KMS-11 (cell line): ENCODE measurements around the gene SLAMF8.

Experiments
- H2AFZ ChIP-seq: fragments of 200-600 bp; sonication (generic); 2 replicates; pipeline ENCODE4 v1.6.1; 2016; ENCODE audit warnings: antibody characterized with exemption, mixed run types, low read depth
- H3K27ac ChIP-seq: fragments of 200-600 bp; sonication (generic); 2 replicates; pipeline ENCODE4 v1.6.1; 2016; ENCODE audit warnings: mild to moderate bottlenecking, mixed run types
- H3K27me3 ChIP-seq: fragments of 200-600 bp; sonication (generic); 2 replicates; pipeline ENCODE4 v1.6.1; 2017; ENCODE audit warnings: mild to moderate bottlenecking, low read depth, mixed run types, moderate library complexity; ENCODE audit not compliant: insufficient read depth
- H3K36me3 ChIP-seq: fragments of 200-600 bp; sonication (generic); 2 replicates; pipeline ENCODE4 v1.6.1; 2017; ENCODE audit warnings: mild to moderate bottlenecking, mixed run types; ENCODE audit not compliant: insufficient read depth
- H3K4me1 ChIP-seq: fragments of 200-600 bp; sonication (generic); 2 replicates; pipeline ENCODE4 v1.6.1; 2016; ENCODE audit warnings: mild to moderate bottlenecking, low read depth, mixed run types; ENCODE audit not compliant: poor library complexity, severe bottlenecking
- H3K4me2 ChIP-seq: fragments of 200-600 bp; sonication (generic); 2 replicates; pipeline ENCODE4 v1.7.0; 2016; ENCODE audit warnings: mild to moderate bottlenecking, mixed run types
- H3K4me3 ChIP-seq: fragments of 200-600 bp; sonication (generic); IDR thresholded peaks from 2 replicates; pipeline ENCODE4 v1.6.1; 2017; ENCODE audit warnings: low read depth, low read length, mixed read lengths; ENCODE audit not compliant: insufficient read depth
- H3K79me2 ChIP-seq: fragments of 200-600 bp; sonication (generic); 2 replicates; pipeline ENCODE4 v1.6.1; 2016; ENCODE audit warnings: low read depth, mixed run types; ENCODE audit not compliant: insufficient read depth
- H3K9ac ChIP-seq: fragments of 200-600 bp; sonication (generic); 2 replicates; pipeline ENCODE4 v1.6.1; 2016; ENCODE audit warnings: mild to moderate bottlenecking, mixed run types
- H4K20me1 ChIP-seq: fragments of 200-600 bp; sonication (generic); 2 replicates; pipeline ENCODE4 v1.6.1; 2016; ENCODE audit warnings: mild to moderate bottlenecking, mixed run types; ENCODE audit not compliant: insufficient read depth
- CTCF ChIP-seq: fragments of 200-600 bp; sonication (generic); conservative IDR thresholded peaks from 2 replicates; pipeline ENCODE4 v1.6.1; 2017; ENCODE audit warnings: low read depth, mild to moderate bottlenecking, antibody characterized with exemption, low read length, moderate library complexity, mixed read lengths

The SLAMF8 gene

DNA sequence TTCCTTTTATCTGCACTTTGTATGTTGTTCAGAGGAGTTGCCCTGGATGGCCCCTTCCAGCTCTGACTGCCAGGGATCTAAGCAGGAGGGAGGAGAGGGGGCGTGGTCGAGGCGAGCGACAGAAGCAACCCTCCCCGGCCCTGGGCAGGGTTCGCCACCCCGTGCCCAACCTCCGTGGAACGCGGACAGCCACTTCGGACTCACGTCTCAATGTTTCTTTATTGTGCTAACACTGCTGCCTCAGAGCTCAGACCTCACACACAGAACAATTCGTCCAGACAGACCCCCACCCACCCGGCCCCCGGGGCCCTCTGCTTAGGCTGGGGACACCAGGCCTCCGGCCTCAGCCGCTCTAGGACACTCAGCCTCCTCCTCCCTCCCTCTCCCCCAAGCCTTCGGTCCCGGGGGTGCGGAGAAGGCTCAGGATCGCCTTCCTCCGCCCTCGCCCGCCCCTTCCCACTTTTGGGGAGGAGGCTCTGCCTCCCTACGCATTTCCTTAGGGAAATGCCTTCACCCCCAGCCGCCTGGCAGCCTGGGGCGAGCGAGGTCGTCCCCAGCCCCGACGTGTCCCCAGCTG lies 27.5 kb downstream of the SLAMF8 start:
- no peak; the same call in 1 of the 2 replicates for TF ChIP-seq CTCF
- Histone ChIP-seq H4K20me1 (no peaks in the 10 kb centered on the region), H3K4me1 (peaks cover 20% of the 10 kb centered on the region), H3K79me2 (no peaks in the 10 kb centered on the region), H3K9ac (peak overlapping the region; percentile 50; the same call in 1 of the 2 replicates), H3K27ac (no peak overlapping the region), H3K36me3 (no peaks in the 10 kb centered on the region), H3K27me3 (no peaks in the 10 kb centered on the region), H3K4me2 (peak overlapping the region; percentile 72), H2AFZ (peak overlapping the region; percentile 77), H3K4me3 (peak overlapping the region; percentile 91)

DNA sequence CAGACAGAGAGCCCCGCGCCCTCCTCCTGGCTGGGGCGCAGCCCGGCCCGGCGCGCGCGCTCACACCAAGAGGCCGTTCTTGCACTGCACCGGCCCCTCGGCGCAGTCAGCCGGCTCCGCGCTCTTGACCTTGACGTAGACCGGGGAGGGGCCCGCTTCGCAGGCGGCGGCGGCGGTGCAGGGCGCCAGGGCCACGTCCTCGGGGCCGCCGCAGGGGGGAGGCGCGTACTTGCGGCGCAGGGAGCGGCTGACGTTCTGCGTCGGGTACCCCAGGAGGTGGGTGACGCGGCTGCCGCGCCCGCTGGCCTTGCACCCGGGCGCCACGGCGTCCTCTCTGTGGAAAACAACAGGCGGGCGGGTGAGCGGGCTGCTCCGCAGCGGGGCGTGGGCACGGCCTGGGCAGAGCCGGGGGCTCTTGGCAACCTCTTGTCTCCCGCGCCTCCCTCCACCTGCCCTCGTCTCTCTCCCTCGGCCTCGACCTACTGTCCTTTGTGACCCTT lies 28.1 kb downstream of the SLAMF8 start:
- no peak; the same call in 1 of the 2 replicates for TF ChIP-seq CTCF
- H2AFZ ChIP-seq: peak overlapping the region; percentile 77
- H3K27ac ChIP-seq: no peak overlapping the region; the same call in 1 of the 2 replicates
- peak overlapping the region; percentile 72 for H3K4me2 ChIP-seq
- H3K36me3 ChIP-seq: no peaks in the 10 kb centered on the region
- no peaks in the 10 kb centered on the region for H3K27me3 ChIP-seq
- H3K9ac ChIP-seq: peak overlapping the region; percentile 50; the same call in 1 of the 2 replicates
- H3K4me1 ChIP-seq: peaks cover 20% of the 10 kb centered on the region
- peak overlapping the region; percentile 91 for H3K4me3 ChIP-seq
- no peaks in the 10 kb centered on the region for H4K20me1 ChIP-seq
- H3K79me2 ChIP-seq: no peaks in the 10 kb centered on the region

DNA sequence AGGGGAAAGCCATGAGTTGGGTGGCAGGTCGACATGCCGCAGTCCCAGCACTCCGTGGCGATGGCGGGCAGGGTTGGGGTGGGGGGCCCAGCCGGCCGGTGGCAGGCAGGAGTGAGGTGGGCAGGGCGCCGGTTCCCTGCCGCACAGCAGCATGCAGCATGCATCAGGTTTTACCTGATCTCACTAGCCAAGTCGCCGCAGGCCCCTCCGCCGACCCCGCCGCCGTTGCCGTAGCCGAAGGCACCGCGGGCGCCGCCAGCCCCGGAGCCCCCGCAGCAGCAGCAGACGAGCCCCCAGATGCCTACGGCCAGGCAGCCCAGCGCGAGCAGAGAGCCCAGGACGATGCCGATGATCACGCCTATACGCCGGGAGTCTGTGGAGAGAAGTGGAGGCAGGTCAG lies 29.0 kb downstream of the SLAMF8 start:
- H3K4me1 ChIP-seq: peaks cover 20% of the 10 kb centered on the region
- no peak overlapping the region for H2AFZ ChIP-seq
- no peak for TF ChIP-seq CTCF
- H3K27ac ChIP-seq: no peak overlapping the region
- H3K36me3 ChIP-seq: no peaks in the 10 kb centered on the region
- no peak overlapping the region for H3K4me2 ChIP-seq
- no peak overlapping the region for H3K9ac ChIP-seq
- no peaks in the 10 kb centered on the region for H3K79me2 ChIP-seq
- no peaks in the 10 kb centered on the region for H3K27me3 ChIP-seq
- no peaks in the 10 kb centered on the region for H4K20me1 ChIP-seq
- no peak overlapping the region for H3K4me3 ChIP-seq

- Histone ChIP-seq H3K27me3 (no peaks in the 10 kb centered on the region), H3K4me2 (no peak overlapping the region), H3K4me1 (peaks cover 20% of the 10 kb centered on the region), H3K27ac (no peak overlapping the region), H3K36me3 (no peaks in the 10 kb centered on the region), H2AFZ (no peak overlapping the region), H3K79me2 (no peaks in the 10 kb centered on the region), H3K9ac (no peak overlapping the region), H4K20me1 (no peaks in the 10 kb centered on the region), H3K4me3 (no peak overlapping the region)
- no peak for TF ChIP-seq CTCF
These were observed 29.9 kb downstream of the SLAMF8 start for GRCh38 chr1:159856576-159856975.
